ENCODE results near the gene UPK1A.

GRCh38 chr19:35716801-35717664 lies 50.7 kb downstream of the UPK1A start:
- peak; percentile 83 for TF ChIP-seq CTCF (conservative IDR thresholded peaks at IDR 0.05; ENCODE audit: low read length)
- no peak for TF ChIP-seq EZH2phosphoT487 (IDR thresholded peaks at IDR 0.05; ENCODE audit: borderline replicate concordance, low read depth, low read length)
